Tongue (tissue), 2 donors: ENCODE measurements around the gene SPART. TPM values are rescaled to one million over a fixed set of nuclear protein-coding genes. Genes with fewer than 3 reads are reported as not detected.

ENCODE experiments used
- small RNA-seq: library from RNA; depleted of rRNA; stranded (forward); fragments of <200 nt; gene quantifications from one replicate; pipeline ENCODE3, GENCODE V24; 2014; ENCODE audit warnings: low replicate concordance
- total RNA-seq: library from RNA; depleted of rRNA; stranded (reverse); fragments of >200 nt; gene quantifications from one replicate; pipeline ENCODE4 v1.2.3, GENCODE V29; 2014

SPART gene
- total RNA-seq, 1 donor from 2014 or later = 105 TPM

Small RNA genes within 50 kb of the gene (small RNA-seq; reads per million reads assigned to genes)
- not detected for gene RNU6-71P

Other genes starting within 250 kb of the SPART start
- 62.5 TPM for gene DCLK1, start 215.0 kb downstream of the SPART start, total RNA-seq
- gene SOHLH2, start 131.8 kb downstream of the SPART start, total RNA-seq = 0.62 TPM
- 5.5 TPM for gene CCDC169, start 48.6 kb downstream of the SPART start, total RNA-seq
- 1.4 TPM for gene CCNA1, start 86.1 kb upstream of the SPART start, total RNA-seq